Measurements from ENCODE around the gene FANCE. TPM values are rescaled to one million over a fixed set of nuclear protein-coding genes. Genes with fewer than 3 reads are reported as not detected.
A peak's percentile ranks its signal among the peaks of the same experiment; 100 is the strongest.

FANCE gene, protein sequence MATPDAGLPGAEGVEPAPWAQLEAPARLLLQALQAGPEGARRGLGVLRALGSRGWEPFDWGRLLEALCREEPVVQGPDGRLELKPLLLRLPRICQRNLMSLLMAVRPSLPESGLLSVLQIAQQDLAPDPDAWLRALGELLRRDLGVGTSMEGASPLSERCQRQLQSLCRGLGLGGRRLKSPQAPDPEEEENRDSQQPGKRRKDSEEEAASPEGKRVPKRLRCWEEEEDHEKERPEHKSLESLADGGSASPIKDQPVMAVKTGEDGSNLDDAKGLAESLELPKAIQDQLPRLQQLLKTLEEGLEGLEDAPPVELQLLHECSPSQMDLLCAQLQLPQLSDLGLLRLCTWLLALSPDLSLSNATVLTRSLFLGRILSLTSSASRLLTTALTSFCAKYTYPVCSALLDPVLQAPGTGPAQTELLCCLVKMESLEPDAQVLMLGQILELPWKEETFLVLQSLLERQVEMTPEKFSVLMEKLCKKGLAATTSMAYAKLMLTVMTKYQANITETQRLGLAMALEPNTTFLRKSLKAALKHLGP
- 7.8 TPM in 2 replicates for total RNA-seq
- long read RNA-seq, result 0 reads

DNA sequence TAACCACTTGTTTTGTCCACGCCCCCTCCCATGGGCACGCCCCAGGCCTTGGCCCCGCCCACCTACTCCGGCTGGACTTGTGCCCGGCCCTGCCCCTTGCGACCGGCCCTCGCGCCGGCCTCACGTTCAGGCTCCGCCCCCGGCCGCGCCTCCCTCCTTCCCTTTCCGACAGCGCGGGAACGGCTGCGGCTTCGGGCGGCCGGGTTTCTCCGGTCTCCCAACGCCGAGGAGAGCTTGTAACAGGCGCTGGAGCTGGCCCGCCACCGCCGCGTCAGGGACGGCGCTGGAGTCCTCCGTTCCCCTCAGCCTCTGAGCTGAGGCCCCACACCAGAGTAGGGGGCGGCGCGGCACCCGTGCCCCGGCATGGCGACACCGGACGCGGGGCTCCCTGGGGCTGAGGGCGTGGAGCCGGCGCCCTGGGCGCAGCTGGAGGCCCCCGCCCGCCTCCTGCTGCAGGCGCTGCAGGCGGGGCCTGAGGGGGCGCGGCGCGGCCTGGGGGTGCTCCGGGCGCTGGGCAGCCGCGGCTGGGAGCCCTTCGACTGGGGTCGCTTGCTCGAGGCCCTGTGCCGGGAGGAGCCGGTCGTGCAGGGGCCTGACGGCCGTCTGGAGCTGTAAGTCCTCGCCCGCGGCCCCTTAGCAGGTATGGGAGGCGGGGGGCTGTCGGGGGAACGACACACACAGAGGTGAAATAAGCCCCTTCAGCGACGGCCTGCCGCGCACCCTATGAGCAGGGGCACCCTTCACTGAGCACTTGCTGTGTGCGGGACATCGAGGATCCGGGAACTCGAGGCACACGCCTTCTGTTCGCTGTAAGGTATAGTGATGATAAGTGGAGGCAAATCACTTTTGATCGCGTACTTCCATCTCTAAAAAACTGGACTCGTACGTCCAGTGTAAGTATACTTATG is at the start of gene FANCE:
TSS of gene FANCE (plus strand) at position 156 of the 908 bp plus-strand sequence. CDS start at position 364, 208 bp downstream.
- H3K27ac Mint-ChIP-seq (ENCODE audit: unreplicated experiment), result peak within 1 kb of the TSS; percentile 12
- DNase-seq (ENCODE audit: extremely low spot score, unreplicated experiment), result peak; percentile 98
- peak within 1 kb of the TSS; percentile 79 for H3K4me3 Mint-ChIP-seq (ENCODE audit: unreplicated experiment)
- no peaks in the 10 kb centered on the region for H3K27me3 Mint-ChIP-seq (ENCODE audit: unreplicated experiment)
- TF ChIP-seq, protein P1, sequence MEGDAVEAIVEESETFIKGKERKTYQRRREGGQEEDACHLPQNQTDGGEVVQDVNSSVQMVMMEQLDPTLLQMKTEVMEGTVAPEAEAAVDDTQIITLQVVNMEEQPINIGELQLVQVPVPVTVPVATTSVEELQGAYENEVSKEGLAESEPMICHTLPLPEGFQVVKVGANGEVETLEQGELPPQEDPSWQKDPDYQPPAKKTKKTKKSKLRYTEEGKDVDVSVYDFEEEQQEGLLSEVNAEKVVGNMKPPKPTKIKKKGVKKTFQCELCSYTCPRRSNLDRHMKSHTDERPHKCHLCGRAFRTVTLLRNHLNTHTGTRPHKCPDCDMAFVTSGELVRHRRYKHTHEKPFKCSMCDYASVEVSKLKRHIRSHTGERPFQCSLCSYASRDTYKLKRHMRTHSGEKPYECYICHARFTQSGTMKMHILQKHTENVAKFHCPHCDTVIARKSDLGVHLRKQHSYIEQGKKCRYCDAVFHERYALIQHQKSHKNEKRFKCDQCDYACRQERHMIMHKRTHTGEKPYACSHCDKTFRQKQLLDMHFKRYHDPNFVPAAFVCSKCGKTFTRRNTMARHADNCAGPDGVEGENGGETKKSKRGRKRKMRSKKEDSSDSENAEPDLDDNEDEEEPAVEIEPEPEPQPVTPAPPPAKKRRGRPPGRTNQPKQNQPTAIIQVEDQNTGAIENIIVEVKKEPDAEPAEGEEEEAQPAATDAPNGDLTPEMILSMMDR (IDR thresholded peaks at IDR 0.05), result no peak
- peaks cover 34% of the 10 kb centered on the region for H3K4me1 Mint-ChIP-seq (ENCODE audit: unreplicated experiment)
- no peaks in the 10 kb centered on the region for H3K9me3 Mint-ChIP-seq (ENCODE audit: unreplicated experiment)
- H3K36me3 Mint-ChIP-seq (ENCODE audit: unreplicated experiment), result peaks cover 8% of the 10 kb centered on the region

DNA sequence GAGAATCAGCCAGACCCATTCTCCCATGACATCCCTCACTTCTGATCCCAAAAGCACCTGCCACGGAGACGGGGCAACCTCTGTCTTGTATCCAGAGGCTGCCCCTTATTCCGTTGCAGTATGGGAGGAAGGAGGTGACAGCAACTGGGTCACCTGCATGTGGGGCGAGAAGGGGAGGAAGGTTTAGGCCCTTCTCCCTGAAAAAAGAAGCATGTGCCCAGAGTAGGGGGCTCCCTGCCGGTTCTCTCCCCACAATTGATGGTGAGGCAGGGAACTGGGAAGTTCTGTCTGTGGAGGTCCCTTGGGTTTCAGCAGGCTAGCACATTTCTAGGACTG is 49.3 kb upstream of the FANCE start:
- TF ChIP-seq, protein P1 (IDR thresholded peaks at IDR 0.05), result no peak
- Mint-ChIP-seq H3K27me3 (ENCODE audit: unreplicated experiment) (no peaks in the 10 kb centered on the region), H3K36me3 (ENCODE audit: unreplicated experiment) (peaks cover 3% of the 10 kb centered on the region), H3K9me3 (ENCODE audit: unreplicated experiment) (no peaks in the 10 kb centered on the region), H3K4me3 (ENCODE audit: unreplicated experiment) (no peak overlapping the region), H3K4me1 (ENCODE audit: unreplicated experiment) (peaks cover 17% of the 10 kb centered on the region), H3K27ac (ENCODE audit: unreplicated experiment) (no peak overlapping the region)
- no peak for DNase-seq (ENCODE audit: extremely low spot score, unreplicated experiment)

DNA sequence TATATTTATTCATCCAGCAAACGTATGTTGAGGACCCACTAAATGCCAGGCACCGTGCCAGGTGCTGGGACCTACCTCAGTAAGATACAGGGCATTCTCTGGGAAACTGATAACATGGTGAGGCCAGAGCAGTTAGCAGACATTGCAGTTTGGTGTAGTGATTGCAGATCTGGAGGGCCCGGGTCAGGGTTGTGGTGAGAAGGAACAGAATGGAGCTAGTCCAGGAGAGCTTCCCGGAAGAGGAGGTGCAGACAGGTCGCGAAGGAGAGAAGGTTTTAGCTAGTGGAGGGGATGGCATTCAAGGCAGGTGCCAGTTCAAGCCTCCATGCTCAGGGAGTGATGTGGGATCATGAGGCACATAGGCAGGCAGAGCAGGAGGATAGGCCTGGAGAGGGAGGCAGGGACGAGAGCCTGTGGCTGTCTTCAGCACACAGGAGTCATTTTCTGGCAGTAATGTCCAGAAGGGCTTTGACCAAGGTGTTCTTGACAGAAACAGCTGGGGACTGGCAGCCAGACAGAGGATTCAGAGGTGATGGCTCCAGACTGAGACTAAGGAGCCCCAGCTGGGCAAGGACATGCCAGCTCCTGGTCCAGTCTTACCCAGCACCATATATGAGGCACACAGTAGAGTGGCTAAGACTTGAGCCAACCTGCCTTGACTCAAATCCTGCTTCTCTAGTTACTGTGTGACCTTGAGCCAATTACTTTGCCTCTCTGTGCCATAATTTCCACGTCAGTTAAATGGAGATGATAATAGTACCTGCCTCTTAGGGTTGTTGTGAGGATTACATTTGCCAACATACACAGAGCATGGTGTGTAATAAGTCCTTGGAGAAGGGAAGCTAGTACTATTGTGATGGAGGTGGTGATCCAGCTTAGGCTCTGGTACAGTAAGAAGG is 48.3 kb upstream of the FANCE start:
- TF ChIP-seq, protein P1 (IDR thresholded peaks at IDR 0.05), result no peak

DNA sequence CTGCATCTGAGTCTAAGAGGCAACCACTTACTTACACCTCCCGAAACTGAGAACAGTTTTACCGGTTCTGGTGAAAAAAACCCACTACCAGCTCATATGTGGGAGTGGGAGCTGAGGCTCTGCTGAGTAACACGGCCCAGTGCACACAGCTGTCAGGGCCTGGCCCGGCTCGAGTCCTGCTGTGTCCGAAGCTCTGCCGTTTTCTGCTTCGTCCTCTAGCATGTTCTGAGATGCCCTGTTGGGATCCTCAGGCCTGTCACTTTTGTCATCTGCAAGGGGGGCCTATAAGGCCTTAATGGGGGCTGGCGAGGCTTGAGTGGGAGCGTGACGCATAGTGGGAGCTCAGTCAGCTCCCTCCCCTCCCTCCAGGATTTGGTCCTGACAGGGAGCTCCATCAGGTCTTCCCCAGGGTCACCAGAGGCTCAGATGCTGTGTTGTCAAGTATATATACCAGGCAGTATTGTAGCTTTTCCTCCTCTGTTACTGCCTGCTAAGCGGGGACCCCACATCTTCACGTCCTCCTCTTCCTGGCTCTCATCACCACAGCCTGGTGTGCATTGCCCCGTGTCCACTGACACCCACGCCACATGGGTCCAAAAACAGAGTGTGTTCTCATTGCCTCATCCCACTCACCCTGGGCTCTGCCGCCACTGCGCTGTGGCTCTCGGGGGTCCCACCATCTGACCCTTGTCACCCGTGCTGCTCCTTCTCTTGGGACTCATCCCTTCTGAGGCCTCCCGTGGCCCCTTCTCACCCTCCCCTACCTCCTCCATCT is 45.2 kb upstream of the FANCE start:
- Mint-ChIP-seq H3K27ac (ENCODE audit: unreplicated experiment) (no peak overlapping the region), H3K36me3 (ENCODE audit: unreplicated experiment) (peaks cover 7% of the 10 kb centered on the region), H3K4me3 (ENCODE audit: unreplicated experiment) (no peak overlapping the region), H3K9me3 (ENCODE audit: unreplicated experiment) (no peaks in the 10 kb centered on the region), H3K4me1 (ENCODE audit: unreplicated experiment) (peaks cover 15% of the 10 kb centered on the region), H3K27me3 (ENCODE audit: unreplicated experiment) (no peaks in the 10 kb centered on the region)
- TF ChIP-seq, protein P1 (IDR thresholded peaks at IDR 0.05), result no peak
- no peak for DNase-seq (ENCODE audit: extremely low spot score, unreplicated experiment)

More for the DNA sequence above, 48.3 kb upstream of the FANCE start:
- Mint-ChIP-seq H3K27ac (ENCODE audit: unreplicated experiment) (no peak overlapping the region), H3K4me1 (ENCODE audit: unreplicated experiment) (peaks cover 16% of the 10 kb centered on the region), H3K9me3 (ENCODE audit: unreplicated experiment) (no peaks in the 10 kb centered on the region), H3K36me3 (ENCODE audit: unreplicated experiment) (no peaks in the 10 kb centered on the region), H3K27me3 (ENCODE audit: unreplicated experiment) (no peaks in the 10 kb centered on the region), H3K4me3 (ENCODE audit: unreplicated experiment) (no peak overlapping the region)
- DNase-seq (ENCODE audit: extremely low spot score, unreplicated experiment), result no peak
